Stimulated activated CD8-positive, alpha-beta memory T cell treated with anti-CD3 and anti-CD28 coated beads, Interleukin-15, amount 100 ng/mL, for 1 hour (primary cell): Measurements from ENCODE around the gene SHISA8.

Source experiments
- DNase-seq: peaks from one replicate; pipeline ENCODE4 v3.0.0-alpha.2; 2020; ENCODE audit warnings: low read depth

The SHISA8 gene

DNA sequence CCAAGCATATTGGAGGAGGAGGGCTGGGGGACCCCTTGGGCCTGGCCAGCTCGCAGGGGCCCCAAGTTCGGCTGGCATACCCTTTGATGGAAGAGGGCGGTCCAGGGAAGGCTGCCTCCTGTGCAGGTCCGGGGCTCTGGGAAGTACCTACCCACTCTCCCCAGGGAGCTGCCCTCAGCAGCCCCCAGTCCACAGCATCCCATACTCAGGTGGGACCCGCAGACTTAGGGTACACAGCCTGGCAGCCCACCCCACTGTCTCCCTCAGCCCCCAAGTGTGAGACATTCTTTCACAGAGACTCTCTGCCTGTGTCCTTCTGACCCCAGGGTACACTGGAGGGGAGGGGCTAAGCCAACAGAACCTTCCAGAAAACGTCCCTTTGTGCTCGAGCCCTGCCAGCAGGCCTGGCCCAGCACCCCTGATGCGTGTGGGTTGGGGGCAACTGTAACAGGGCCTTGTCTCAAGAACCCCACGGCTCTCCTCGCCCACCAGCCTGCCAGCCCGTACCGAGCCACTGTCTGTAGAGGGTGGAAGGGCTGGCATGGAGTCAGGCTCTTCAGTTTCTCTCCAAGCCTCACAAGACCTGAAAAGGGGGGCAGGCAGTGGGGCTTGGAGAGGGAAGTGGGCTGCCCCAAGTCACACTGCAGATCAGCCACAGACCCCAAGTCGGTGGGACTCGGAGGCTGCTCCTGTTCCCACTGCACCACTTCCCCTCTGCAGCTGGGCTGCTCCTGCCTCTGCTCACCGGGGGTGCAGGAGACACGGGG lies 18.7 kb upstream of the SHISA8 start:
- DNase-seq: no peak

- DNase-seq: no peak
Observed at GRCh38 chr22:41932353-41932752, 17.5 kb upstream of the SHISA8 start.

- DNase-seq: no peak
Observed at GRCh38 chr22:41931701-41932269, 16.9 kb upstream of the SHISA8 start.

DNA sequence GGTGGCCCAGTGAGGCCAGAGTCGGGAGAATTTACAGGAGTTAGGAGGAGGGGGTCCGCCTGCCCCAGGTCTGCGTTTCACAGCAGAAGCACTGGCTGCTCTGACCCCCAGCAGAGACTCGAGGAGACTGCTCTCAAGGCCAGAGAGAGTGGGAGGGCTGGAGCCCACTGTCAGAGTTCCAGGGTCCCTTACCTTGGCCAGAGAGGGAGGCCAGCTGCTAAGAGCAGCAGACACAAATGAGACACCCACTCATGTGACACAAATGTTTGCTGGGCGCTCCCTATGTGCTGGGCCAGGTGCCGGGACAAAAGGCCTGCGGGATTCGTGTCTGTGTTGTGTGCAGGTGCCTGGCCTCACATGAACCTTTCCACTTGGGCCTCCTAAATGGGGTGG lies 14.5 kb upstream of the SHISA8 start:
- no peak for DNase-seq

GRCh38 chr22:41928593-41929417 lies 13.9 kb upstream of the SHISA8 start:
- no peak for DNase-seq

DNA sequence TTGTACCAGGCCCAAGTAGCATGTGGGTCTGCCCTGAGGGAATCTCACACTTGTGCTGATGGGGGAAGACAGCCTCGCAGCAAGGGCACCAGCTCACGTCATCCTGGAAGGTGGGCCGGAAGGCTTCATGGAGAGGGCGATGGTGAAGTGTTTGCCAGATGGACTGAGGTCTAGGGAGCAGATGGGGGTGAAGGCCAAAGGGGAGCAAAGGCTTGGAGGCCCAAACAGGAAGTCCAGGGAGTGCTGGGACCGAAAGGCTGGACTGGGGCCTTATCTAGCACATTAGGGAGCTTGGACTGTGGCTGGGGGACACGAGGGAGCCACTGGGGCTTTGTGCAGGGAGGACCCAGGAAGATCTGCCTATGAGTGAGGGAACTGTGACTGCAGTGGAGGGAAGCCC lies 12.9 kb upstream of the SHISA8 start:
- DNase-seq: no peak

DNA sequence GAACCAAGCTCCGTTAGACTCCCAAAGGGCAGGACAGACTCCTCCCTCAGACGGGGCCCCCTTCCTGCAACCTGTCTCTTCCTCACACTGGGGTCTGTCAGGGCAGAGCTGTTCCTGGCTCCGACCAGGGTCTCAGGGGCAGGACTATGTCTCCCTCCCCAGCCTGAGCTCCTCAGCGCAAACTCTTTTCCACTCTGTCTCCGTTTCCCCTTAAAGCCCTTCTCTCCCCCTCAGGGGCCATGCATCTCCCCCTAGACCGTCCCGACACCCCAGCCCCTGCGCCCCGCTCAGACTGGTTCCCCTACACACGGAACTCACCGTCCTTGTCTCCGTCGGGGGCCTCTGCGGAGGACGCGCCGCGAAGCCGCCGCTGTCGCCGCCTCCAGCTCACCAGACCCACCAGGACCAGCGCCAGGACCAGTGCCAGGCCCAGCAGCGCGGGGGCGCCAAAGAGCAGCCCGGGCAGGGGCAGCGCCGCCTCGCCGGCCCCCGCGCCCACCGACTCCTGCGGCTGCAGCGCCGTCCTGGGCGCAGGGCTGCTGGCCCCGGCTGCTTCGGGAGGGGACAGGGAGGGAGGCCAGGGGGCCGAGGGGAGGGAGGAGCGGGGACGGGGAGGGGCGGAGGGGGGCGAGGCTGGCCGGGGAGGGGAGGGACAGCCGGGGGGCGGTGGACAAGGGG lies 11.0 kb upstream of the SHISA8 start:
- DNase-seq: peak; percentile 57

DNA sequence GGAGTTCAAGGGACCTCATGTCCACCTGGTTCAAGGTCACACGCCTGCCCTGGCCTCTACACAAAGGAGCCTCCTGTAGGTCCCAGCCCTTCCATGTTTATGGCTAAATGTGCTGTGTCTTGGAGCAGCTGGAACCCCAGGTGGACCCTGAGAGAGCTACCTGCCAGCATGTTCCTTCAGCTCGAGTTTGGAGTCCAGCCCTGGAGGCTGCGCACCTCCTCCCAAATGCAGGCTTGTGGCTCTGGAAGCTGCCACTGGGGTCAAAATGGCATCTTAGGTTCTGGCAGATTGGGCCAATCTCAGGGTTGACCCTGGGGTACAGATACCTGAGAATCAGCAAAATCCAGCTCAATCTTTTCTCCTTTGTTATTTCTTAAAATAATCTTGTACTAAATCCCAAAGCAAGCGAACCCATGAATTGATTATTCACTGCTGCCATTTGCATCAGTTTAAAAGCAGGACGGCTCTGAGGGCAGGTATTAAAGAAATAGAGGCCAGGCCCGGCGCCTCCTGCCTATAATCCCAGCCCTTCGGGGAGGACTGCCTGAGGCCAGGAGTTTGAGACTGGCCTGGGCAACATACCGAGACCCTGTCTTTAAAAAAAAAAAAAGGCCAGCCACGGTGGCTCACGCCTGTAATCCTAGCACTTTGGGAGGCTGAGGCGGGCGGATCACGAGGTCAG lies 8.9 kb upstream of the SHISA8 start:
- no peak for DNase-seq

DNA sequence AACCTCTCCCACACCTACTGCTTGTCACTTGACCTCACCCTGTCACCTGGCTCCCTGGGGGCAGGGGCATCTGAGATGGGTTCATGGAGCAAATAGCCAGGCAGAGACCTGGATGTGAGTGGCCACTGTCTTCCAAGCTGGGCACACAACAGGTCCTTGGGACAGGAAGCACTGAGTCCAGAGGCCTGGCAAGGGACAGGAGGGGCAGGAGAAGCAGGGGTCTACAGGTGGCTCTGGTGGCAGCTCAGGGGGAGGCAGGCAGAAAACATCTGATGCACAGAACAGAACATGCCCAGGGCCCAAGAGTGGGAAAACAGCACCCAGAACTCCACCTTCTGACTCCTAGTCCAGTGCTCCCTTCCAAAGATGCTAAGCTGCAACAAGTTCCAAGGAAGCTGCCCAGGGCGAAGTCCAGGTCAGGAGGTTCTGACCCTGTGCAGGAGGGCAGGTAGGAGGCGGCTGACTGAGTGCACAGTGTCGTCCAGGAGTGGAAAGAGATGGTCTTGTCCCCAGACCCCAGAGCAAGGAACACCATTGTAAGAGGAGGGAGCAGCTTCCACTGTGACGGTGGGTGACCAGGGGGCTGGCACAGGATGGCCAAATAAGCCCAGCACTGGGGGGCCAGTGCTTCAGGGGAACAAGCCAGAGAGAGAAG lies 8.2 kb upstream of the SHISA8 start:
- no peak for DNase-seq

DNA sequence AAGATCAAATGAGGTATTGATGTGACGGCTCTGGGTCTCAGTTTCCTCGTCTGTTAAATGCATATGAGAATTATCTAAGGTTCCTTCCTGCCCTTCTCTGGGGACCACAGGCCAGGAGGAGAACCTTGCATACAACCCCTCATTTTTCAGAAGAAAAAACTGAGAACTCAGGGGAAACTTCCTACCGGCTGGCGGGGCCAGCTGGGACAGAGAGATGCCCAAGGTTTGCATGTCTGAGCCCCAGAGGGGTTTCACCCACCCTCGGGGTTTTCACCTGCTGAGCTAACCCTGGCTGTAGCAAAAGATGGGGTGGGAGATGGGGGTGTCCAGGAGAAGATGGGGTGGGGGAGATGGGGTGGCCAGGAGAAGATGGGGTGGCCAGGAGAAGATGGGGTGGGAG lies 7.5 kb upstream of the SHISA8 start:
- no peak for DNase-seq

DNA sequence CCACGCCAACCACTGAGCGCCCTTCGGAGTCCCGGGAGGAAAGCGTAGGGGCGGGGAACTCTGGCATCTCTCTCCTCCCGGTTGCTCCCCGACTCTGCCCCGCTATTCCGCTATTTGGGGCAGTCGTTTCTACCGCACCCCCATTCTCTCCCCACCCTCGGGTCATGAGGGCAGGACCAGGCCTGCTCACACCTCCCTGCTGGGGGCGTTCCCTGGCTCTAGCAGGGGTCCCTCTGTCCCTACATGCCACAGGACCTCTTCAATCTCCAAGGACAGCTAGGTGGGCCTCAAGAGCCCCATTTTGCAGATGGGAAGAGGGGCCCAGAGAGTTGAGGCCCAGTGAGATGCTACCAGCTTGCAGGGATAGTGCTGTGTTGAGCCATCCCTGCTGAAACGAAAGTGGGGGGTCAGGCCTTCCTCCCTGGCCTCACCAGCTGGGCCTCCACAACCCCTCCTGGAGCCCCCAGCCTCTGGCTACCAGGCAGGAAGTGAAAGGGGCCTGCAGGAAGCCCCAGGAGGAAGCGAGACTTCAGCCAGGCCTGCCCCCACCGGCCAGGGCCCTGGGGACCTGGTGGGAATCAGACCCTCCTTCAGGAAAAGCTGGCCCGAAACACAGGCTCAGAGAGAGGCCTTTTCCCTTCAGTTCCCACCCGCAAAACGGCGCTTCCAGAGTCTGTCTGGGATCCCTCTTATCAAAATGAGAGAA lies 5.5 kb upstream of the SHISA8 start:
- DNase-seq: no peak

DNA sequence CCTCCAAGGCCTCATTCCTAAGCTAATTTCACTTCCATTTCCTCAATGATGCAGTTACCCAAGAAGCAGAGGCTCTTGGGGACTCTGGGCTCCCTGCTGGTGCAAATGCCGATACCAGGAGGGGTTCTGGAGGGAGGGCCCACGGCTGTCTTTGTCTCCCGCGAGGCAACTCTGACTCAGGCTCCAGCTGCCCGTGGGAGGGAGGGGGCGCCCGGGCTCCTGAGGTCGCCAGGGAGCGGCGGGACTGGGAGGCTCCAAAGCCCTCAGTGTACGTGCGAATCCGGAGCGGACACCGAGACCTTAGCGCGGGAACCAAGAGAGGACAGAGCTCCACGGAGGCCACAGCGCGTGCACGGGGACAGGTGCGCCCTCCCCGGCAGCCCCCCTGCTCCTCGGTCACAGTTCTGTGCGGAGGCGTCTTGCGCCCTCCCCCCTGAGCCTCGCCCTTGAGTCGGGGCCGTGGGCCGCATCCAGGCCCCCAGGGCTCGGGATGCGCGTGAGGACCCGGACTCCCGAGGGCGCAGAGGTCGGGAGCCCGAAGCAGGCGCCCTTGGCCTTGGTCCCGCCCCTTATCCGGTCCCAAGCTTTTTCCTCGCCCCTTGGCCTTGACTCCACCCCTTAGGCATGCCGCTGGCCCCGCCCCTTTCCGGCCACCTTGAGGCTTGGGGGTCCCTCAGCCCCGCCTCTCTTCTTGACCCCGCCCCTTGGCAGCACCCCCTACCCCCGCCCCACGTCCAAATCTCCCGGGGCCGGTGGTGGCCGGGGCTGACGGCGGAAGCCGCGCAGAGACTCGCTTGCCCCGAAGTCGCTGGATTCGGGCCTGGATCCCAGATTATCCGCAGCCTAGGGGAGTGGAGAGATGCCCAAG lies 4.7 kb upstream of the SHISA8 start:
- no peak for DNase-seq

- DNase-seq: no peak
Observed at GRCh38 chr22:41917903-41918791, 3.3 kb upstream of the SHISA8 start.

DNA sequence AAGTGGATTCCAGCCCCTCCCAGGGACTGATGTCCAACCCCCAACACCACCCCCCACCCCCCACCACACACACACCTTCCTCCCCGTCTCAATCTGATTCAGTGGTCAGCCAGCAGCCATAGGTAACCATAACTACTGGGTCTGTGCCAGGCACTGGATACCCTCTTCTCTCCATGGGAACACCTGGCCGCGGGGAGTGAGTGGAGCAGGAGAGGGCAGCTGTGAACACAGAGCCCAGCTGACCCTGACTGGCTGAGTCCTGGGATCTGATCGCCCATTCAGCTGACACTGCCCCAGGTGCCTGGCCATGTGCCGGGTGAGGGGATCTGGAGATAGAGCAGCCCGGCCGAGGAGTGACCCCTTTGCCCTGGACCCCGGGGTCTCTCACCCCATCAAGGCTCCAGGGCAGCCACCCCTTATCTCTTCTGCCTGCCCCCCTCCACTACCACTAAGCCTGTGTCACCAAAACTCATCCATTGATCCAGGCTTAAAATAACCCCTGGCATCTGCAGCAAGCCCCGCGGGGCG lies 2.6 kb upstream of the SHISA8 start:
- no peak for DNase-seq

GRCh38 chr22:41916745-41917358 lies 2.0 kb upstream of the SHISA8 start:
- no peak for DNase-seq

DNA sequence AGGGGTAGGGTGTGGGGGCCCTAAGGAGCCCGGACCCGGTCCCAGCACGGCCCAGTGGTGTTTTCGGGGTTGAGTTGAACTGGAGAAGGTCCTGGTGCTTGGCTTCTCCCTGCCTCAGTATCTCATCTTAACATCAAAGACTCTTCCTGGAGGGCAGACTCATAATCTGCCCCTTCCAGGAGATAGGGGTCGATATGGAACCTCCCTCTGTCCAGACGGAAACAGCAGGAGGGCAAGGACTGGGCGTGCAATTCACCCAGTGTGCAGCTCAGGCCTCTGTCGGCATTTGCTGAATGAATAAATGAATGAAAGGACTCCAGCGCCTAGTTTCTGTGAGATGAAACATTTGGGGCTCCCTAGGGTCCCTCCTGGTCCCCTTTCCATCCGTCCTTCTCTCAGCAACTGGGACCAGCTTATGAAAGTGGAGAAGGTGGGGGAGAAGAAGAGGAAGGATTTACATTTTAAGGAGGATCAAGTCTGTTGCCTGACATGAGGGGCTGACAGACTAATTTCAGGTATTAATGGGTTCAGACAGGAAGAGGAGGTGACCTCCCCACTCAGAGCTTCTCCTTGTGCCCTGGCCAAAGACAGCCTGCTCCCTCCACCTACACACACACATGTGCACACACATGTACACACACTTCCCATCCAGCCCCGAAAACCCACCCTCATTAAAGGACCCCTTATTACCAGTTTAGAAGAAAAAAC lies 1.1 kb upstream of the SHISA8 start:
- no peak for DNase-seq

GRCh38 chr22:41914611-41915034 lies 251 bp downstream of the SHISA8 start:
- DNase-seq: no peak
